DOHH2 (cell line): Measurements from ENCODE around the gene COL9A3.

Experiments
- EZH2phosphoT487 ChIP-seq: fragments of 200-600 bp; sonication (generic); IDR thresholded peaks from 2 replicates; pipeline ENCODE4 v1.6.1; 2017; ENCODE audit warnings: borderline replicate concordance, mild to moderate bottlenecking, antibody characterized with exemption, low read length, moderate library complexity, mixed read lengths
- TF ChIP-seq, protein P1 (sequence below): fragments of 200-600 bp; sonication (generic); IDR thresholded peaks from one replicate; pipeline ENCODE4 v1.5.1; 2014; ENCODE audit warnings: antibody characterized with exemption, mild to moderate bottlenecking, low read depth, low read length; ENCODE audit not compliant: poor library complexity, severe bottlenecking

DNA sequence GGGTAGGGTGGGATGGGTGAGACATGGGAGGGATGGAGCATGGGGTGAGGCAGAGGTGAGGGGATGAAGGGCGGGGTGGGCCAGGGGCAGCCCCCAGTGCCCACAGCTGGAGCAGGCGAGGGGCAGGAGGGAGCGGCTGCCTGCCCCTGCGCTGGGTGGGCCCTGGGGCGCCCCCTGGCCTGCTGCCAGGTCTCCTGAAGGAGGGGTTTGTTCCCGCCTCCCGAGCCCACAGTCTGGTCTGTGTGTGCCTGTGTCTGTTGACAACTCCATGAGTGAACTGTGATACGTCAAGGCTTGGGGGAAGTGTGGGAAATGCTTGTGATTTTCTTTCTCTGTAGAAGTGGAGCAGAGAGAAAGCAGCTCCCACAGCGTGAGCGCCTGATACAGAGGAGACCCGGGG is 31.5 kb upstream of the COL9A3 start:
- TF ChIP-seq, protein P1, sequence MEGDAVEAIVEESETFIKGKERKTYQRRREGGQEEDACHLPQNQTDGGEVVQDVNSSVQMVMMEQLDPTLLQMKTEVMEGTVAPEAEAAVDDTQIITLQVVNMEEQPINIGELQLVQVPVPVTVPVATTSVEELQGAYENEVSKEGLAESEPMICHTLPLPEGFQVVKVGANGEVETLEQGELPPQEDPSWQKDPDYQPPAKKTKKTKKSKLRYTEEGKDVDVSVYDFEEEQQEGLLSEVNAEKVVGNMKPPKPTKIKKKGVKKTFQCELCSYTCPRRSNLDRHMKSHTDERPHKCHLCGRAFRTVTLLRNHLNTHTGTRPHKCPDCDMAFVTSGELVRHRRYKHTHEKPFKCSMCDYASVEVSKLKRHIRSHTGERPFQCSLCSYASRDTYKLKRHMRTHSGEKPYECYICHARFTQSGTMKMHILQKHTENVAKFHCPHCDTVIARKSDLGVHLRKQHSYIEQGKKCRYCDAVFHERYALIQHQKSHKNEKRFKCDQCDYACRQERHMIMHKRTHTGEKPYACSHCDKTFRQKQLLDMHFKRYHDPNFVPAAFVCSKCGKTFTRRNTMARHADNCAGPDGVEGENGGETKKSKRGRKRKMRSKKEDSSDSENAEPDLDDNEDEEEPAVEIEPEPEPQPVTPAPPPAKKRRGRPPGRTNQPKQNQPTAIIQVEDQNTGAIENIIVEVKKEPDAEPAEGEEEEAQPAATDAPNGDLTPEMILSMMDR = no peak
- TF ChIP-seq EZH2phosphoT487 = no peak
